Right lobe of liver (tissue), 6 donors: ENCODE measurements around the gene VAMP5. TPM values are rescaled to one million over a fixed set of nuclear protein-coding genes. Genes with fewer than 3 reads are reported as not detected.
A peak's percentile ranks its signal among the peaks of the same experiment; 100 is the strongest.

Experiments
- ATAC-seq, 4 donors: fragments of 200-7000 bp; cut with Tn5 transposase; one replicate each; pipeline ENCODE4 v1.9.1; 2020; ENCODE audit warnings: mild to moderate bottlenecking in 4 of 4, moderate library complexity in 4 of 4
- DNase-seq, 3 donors: peaks; one replicate each; pipeline ENCODE4 v3.0.0-alpha.2; 2020
- H3K27ac ChIP-seq, 3 donors: fragments of 200-600 bp; one replicate each; pipeline ENCODE4 v1.8.0; 2022
- H3K27me3 ChIP-seq, 2 donors: fragments of 200-600 bp; one replicate each; pipeline ENCODE4 v1.8.0; 2022
- H3K36me3 ChIP-seq, 4 donors: fragments of 200-600 bp; sonication (generic) in 1 of 4; one replicate each; pipeline versions ENCODE4 v1.5.1 to v1.8.0; 2017 to 2022; ENCODE audit warnings: control low read depth in 1 of 4
- H3K4me1 ChIP-seq, 4 donors: fragments of 200-600 bp; sonication (generic) in 1 of 4; one replicate each; pipeline versions ENCODE4 v1.5.1 to v1.8.0; 2017 to 2022; ENCODE audit warnings: control low read depth in 1 of 4
- H3K4me3 ChIP-seq, 3 donors: fragments of 200-600 bp; one replicate each; pipeline ENCODE4 v1.8.0; 2022
- H3K9me3 ChIP-seq, 4 donors: fragments of 200-600 bp; sonication (generic) in 1 of 4; one replicate each; pipeline versions ENCODE4 v1.5.1 to v1.8.0; 2017 to 2022; ENCODE audit warnings: control low read depth in 1 of 4
- CTCF ChIP-seq, 4 donors: fragments of 200-600 bp in 3 of 4; fragments of 450-650 bp in 1 of 4; IDR thresholded peaks; one replicate each; pipeline versions ENCODE4 v1.5.1 to v1.8.0; 2016 to 2022; ENCODE audit warnings: antibody characterized with exemption in 4 of 4, mild to moderate bottlenecking in 2 of 4
- POLR2A ChIP-seq: fragments of 450-650 bp; IDR thresholded peaks from one replicate; pipeline ENCODE4 v1.6.1; 2017; ENCODE audit warnings: antibody characterized with exemption, mild to moderate bottlenecking
- WGBS: methylation state at CpG from one replicate; pipeline ENCODE4 v1.1.6; 2018; ENCODE audit warnings: low coverage, low lambda C conversion rate; ENCODE audit not compliant: insufficient coverage; ENCODE audit errors: missing lambda C conversion rate; 5-methylcytosine and 5-hydroxymethylcytosine counted together
- intact Hi-C, 2 donors: fragments of 100-400 bp; cut with DNase I; formaldehyde crosslinking; loops; one replicate each; pipeline versions ENCODE4 v1.11.2 to v1.14.1; 2022
- total RNA-seq, 6 experiments: library from RNA; depleted of rRNA in 2 of 6; stranded (reverse); fragments of >200 nt in 2 of 6; fragmentation: NEBNext Ultra II Directional in 3 of 6; extraction: Animal tissue kit (Norgen Biotek cat#: 25700) in 3 of 6; gene quantifications; one replicate each; pipeline versions ENCODE4 v1.1.0 to v1.2.4, GENCODE V29; 2016 to 2023
- donor health status: DM: no; HTN: yes; CAD: no.
- donor health status: DM: no; HTN: no; CAD: no.
- donor health status: DM: no; HTN: no; CAD: no.
- donor health status: DM: no; HTN: yes; CAD: no.
- donor health status: DM: no; HTN: yes; CAD: no.

Gene VAMP5
- total RNA-seq, 6 experiments from 2014 or later = 27.2 to 50.1 (median 34.7) TPM

GRCh38 chr2:85547089-85547858 is 37.0 kb upstream of the VAMP5 start:
- WGBS = 75% methylated on average over 1 of the region's 1 CpG

DNA sequence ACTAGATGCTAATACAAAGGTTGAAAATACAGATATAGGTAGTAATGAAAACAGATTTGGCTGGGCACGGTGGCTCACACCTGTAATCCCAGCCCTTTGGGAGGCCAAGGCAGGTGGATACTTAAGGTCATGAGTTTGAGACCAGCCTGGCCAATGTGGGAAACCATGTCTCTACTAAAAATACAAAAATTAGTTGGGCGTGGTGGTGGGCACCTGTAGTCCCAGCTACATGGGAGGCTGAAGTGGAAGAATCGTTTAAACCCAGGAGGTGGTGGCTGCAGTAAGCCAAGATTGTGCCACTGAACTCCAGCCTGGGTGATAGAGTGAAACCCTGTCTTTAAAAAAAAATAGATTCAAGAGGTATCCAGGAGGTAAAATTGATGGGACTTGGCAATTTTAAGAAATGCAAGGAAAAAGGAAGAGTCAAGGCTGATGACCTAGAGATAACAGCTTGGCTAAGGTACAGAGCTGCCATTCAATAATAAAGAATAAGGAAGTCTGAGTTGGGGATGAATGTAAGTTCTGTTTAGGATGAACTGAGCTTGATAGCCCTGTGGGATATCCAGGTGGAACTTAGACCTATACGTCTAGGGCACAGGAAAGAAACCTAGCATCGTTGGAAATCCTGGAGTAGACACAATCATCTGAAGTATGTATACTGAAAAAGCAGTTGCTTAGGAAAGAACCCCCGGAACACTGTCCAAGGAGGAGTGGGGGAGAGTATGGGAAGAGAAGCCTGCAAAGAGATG is 36.2 kb upstream of the VAMP5 start:
- no peak for DNase-seq
- Histone ChIP-seq H3K4me3 (no peak overlapping the region), H3K36me3 (peaks cover 12 to 76% (median 35%) of the 10 kb centered on the region in 4 donors), H3K27me3 (no peaks in the 10 kb centered on the region), H3K9me3 (no peaks in the 10 kb centered on the region), H3K4me1 (no peaks in the 10 kb centered on the region), H3K27ac (no peak overlapping the region)
- intact Hi-C loops = no loop called here
- TF ChIP-seq POLR2A (peak; percentile 40), CTCF (IDR thresholded peaks at IDR 0.05) (no peak)
- WGBS = 68% methylated on average over 6 of the region's 6 CpGs
- no peak for ATAC-seq

More at GRCh38 chr2:85547089-85547858, 37.0 kb upstream of the VAMP5 start:
- intact Hi-C loops = no loop called here
- H3K4me1 ChIP-seq = peaks cover 0 to 7% (median 2%) of the 10 kb centered on the region in 4 donors
- TF ChIP-seq CTCF (IDR thresholded peaks at IDR 0.05) = no peak
- peak; percentile 8 for TF ChIP-seq POLR2A
- H3K36me3 ChIP-seq = peaks cover 20 to 76% (median 39%) of the 10 kb centered on the region in 4 donors
- no peaks in the 10 kb centered on the region for H3K9me3 ChIP-seq
- H3K27ac ChIP-seq = no peak overlapping the region
- ATAC-seq (peak in 2 of 4 donors; percentile 1 to 3), DNase-seq (no peak)
- H3K4me3 ChIP-seq = no peak overlapping the region
- no peaks in the 10 kb centered on the region for H3K27me3 ChIP-seq

GRCh38 chr2:85548608-85548900 is 35.7 kb upstream of the VAMP5 start:
- H3K27ac ChIP-seq = no peak overlapping the region
- no peaks in the 10 kb centered on the region for H3K27me3 ChIP-seq
- no peak for ATAC-seq
- H3K9me3 ChIP-seq = no peaks in the 10 kb centered on the region
- WGBS = 47% methylated on average over 2 of the region's 2 CpGs
- intact Hi-C loops = no loop called here
- DNase-seq = no peak
- no peaks in the 10 kb centered on the region for H3K4me1 ChIP-seq
- no peak overlapping the region for H3K4me3 ChIP-seq
- H3K36me3 ChIP-seq = peaks cover 11 to 76% (median 34%) of the 10 kb centered on the region in 4 donors
- no peak for TF ChIP-seq CTCF (IDR thresholded peaks at IDR 0.05)
- no peak for TF ChIP-seq POLR2A

DNA sequence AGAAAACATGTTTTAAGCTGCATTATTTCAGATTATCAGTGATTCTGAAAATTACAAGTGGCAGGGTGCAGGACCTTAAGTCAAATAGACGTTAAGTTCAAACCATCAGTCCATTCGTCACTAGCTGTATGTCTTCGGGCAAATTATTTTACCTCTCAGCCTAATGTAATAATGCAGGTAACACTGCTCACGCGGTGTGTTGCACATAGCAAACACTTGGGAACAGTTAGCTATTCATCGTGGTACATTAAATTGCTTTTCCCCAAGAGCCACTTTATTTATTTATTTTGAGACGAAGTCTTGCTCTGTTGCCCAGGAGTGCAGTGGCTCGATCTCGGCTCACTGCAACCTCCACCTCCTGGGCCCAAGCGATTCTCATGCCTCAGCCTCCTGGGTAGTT is 35.1 kb upstream of the VAMP5 start:
- intact Hi-C loops = no loop called here
- no peak overlapping the region for H3K27ac ChIP-seq
- no peak for TF ChIP-seq CTCF (IDR thresholded peaks at IDR 0.05)
- TF ChIP-seq POLR2A = no peak
- H3K36me3 ChIP-seq = peaks cover 11 to 76% (median 34%) of the 10 kb centered on the region in 4 donors
- H3K27me3 ChIP-seq = no peaks in the 10 kb centered on the region
- ATAC-seq (no peak), DNase-seq (no peak)
- no peak overlapping the region for H3K4me3 ChIP-seq
- H3K4me1 ChIP-seq = no peaks in the 10 kb centered on the region
- no peaks in the 10 kb centered on the region for H3K9me3 ChIP-seq
- 89% methylated on average over 10 of the region's 10 CpGs for WGBS
